ENCODE data around the gene TRIM41. TPM values are rescaled to one million over a fixed set of nuclear protein-coding genes. Genes with fewer than 3 reads are reported as not detected.

TRIM41 gene
- total and polyA plus RNA-seq, 2 donors: 8.8 to 20.6 TPM

DNA sequence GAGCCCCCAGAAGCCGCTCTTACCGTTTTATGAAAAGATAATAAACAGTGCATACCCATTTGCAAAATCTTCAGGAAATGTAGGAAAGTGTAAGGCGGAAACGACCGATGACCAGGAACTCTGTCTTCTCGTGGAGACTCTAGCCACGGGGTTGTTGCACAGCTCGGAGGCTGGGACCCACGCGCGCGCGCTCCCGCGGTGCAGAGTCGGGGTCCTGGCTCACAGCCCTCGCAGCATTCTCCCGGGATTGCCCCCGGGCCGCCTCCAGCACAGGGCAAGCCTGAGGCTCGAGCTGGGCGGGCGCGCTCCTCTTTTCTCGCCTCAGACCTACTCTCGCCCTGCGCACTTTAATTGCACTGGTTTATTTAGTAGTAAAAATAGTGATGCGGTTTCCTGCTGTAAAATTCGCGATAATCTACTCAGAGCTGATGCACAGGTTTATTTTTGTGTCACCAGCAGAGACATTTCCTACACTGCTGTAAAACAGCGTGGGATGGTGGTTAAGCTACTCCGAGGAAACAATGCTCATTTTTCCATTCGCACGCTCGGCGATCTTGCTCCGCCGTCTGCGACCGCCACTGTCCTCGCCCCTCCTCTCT is 33.6 kb upstream of the TRIM41 start:
- Histone ChIP-seq H3K4me3 (ENCODE audit: low read depth, low read length) (peak overlapping the region; percentile 47), H3K36me3 (ENCODE audit: insufficient read depth) (no peaks in the 10 kb centered on the region), H3K4me1 (ENCODE audit: insufficient read depth) (no peaks in the 10 kb centered on the region), H3K27ac (ENCODE audit: low read depth) (no peak overlapping the region)
- WGBS: under 1% methylated on average over 41 of the region's 41 CpGs
- DNase-seq (ENCODE audit: extremely low spot score): no peak

DNA sequence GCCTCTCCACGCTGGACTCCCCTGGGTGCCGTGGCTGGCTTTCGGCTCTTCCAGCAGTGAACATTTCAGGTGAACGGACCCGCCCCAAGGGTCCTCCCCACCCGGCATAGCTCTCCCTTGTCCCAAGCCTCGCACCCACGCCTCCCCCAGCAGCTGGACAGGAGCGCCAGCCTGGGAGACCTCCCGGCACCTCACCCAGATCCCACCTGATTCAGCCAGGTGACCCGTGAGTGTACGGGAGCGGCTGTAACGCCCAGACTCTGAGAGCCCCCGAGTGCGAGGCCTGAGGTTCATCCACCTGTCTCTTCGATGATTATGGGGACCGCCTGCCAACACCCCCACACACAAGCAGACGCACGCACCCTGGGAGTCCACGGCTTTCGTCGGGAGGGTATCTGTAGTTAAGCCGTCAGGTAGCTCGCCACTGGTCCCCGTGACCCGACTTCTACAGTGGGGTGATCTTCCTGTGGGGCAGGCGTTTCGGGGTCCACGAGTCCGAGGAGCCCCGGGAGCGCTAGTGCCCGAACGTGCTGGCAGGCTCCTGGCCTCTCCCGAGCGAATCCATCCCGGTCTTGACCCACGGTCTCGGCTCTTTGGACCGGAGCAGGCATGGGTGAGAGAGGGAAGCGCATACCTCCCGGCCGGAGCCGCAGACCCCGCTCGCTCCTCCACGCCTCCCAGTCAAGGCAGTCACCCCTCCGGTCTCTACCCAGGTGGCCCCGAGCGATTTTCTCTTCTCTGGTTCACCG is 32.9 kb upstream of the TRIM41 start:
- under 1% methylated on average over 52 of the region's 52 CpGs for WGBS
- no peak for DNase-seq (ENCODE audit: extremely low spot score)
- no peaks in the 10 kb centered on the region for H3K4me1 ChIP-seq (ENCODE audit: insufficient read depth)

DNA sequence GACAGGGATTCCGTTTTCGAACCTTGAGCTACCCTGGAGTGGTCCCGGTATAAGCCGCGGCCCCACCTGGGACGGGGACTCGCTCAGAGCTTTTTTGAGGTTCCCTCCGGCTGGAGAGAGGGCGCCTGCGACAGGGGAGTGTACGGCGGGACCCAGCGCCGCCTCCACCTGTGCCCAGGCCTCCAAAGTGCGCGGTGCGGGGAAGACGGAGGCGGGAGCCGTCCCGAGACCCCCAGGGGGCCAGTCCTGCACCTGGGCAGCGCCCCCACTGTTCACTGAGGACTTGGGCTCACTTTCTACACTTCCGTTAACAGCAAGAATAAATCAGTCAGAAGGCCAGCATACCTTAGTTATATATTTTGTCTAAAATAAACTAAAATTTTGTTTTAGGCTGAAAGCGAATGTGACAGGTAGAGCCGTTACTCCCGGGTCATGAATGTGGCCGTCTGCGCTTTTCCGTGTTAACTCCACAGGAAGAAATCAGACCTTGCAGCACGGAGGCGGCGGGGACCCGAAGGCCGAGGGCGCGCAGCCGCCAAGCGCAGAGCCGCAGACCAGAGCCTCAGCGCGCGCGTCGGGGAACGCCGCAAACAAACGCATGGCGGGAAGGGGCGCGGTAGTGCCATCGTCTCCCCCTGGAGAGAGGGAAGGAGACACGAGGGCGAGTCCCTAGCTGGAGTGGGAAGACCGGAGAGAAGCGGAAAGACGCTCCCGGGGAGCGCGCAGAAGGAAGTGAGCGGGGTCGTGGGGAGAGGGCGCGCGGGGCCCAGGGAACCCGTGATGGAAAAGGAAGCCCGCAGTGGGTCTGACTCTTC is 32.2 kb upstream of the TRIM41 start:
- DNase-seq (ENCODE audit: extremely low spot score): no peak
- Histone ChIP-seq H3K4me1 (ENCODE audit: insufficient read depth) (no peaks in the 10 kb centered on the region), H3K4me3 (ENCODE audit: low read depth, low read length) (peak overlapping the region; percentile 47), H3K27ac (ENCODE audit: low read depth) (peak overlapping the region; percentile 65), H3K36me3 (ENCODE audit: insufficient read depth) (no peaks in the 10 kb centered on the region)
- WGBS: under 1% methylated on average over 66 of the region's 66 CpGs

More for the DNA sequence above, 32.9 kb upstream of the TRIM41 start:
- Histone ChIP-seq H3K27ac (ENCODE audit: low read depth) (no peak overlapping the region), H3K4me3 (ENCODE audit: low read depth, low read length) (peak overlapping the region; percentile 47), H3K36me3 (ENCODE audit: insufficient read depth) (no peaks in the 10 kb centered on the region)

DNA sequence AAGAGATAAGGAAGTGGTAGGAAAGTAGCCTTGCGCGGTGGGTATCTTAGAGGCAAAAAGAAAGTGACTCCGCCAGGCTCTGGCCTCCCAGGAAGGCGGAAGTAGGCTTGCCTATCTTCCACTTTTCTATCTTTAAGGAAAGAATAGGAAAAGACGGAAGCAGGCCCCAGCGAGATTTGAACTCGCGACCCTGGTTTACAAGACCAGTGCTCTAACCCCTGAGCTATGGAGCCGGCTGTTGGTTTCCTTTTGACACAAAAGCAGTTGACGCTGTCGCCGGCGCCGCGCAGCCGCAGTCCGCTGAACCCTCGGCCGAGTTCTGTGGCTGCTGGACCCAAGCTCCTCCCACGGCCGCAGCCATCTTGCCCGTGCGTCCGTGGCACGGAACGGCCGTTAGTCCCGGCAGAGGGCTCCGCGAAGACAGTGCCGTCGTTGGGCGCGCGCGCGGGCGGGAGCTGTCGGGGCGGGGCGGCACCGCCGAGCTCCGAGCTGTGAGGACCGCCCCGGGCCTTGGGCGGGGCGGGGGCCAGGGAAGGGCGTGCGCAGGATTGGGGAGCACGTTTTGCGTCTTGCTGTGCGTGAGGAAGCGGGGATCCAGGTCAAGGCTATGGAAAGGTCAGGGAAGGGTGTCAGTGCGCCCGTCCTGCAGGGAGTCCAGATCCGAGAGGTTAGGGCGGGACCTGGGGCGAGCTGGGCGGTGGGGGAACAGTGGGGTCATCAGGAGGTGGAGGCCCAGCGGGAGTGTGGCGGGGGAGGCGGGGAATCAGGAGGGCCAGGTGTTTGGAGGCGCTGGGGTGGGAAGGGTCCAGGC is 31.4 kb upstream of the TRIM41 start:
- peak overlapping the region; percentile 89 for H3K27ac ChIP-seq (ENCODE audit: low read depth)
- DNase-seq (ENCODE audit: extremely low spot score): peak; percentile 87
- WGBS: under 1% methylated on average over 64 of the region's 64 CpGs
- H3K4me3 ChIP-seq (ENCODE audit: low read depth, low read length): peak overlapping the region; percentile 66
- no peaks in the 10 kb centered on the region for H3K4me1 ChIP-seq (ENCODE audit: insufficient read depth)
- no peaks in the 10 kb centered on the region for H3K36me3 ChIP-seq (ENCODE audit: insufficient read depth)

DNA sequence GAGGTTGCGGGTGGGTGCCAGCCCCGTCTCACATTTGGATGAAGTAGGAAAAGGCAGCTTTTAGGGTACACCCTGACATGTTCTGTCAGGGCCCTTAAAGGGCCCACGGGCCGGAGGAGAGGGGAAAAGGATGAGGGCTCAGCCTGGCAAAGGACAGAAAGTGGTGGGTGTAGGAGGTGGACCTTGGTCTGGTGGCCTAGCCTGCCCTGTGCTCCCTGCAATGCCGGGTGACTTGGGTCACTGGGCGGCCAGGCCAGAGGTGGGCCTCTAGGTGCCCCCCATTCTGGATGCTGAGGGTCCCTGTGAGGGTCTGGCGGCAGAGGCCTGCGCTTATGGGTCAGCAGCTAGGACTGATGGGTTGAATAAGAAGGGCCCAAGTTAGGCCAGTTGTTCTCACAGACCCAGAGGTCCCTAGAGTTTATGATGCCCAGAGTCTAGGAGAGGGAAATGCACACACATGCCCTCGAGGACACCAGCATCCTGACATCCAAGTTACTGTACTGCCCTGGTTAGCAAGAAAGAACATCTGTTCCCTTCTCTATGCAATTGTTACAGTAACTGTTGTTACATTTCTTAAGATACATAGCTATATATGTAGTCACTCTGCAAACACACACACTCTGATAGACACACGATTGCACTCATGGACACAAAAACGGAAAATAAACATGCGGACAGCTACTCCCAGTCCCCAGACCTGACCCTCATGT is 30.6 kb upstream of the TRIM41 start:
- no peaks in the 10 kb centered on the region for H3K4me1 ChIP-seq (ENCODE audit: insufficient read depth)

DNA sequence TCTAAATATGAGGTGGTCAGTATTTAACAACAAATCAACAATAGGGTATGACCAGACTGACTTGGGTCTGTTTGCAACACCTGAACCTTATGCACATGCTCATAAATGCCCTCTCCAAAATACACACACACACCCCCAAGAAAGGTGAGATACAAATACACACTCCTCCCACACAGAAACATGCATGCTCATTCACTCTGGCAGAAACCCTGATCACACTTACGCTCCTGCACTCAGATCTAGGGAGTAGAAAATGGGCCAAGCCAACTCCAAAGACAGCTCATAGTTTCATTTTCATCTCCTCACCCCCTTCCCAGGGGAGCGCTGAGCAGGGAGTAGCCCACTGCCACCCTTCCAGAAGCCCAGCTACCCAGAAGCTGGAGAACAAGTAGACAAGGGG is 29.4 kb upstream of the TRIM41 start:
- Histone ChIP-seq H3K36me3 (ENCODE audit: insufficient read depth) (no peaks in the 10 kb centered on the region), H3K4me1 (ENCODE audit: insufficient read depth) (no peaks in the 10 kb centered on the region), H3K27ac (ENCODE audit: low read depth) (no peak overlapping the region), H3K4me3 (ENCODE audit: low read depth, low read length) (no peak overlapping the region)
- DNase-seq (ENCODE audit: extremely low spot score): no peak
- 41% methylated on average over 2 of the region's 2 CpGs for WGBS

More for the DNA sequence above, 30.6 kb upstream of the TRIM41 start:
- no peak for DNase-seq (ENCODE audit: extremely low spot score)
- Histone ChIP-seq H3K27ac (ENCODE audit: low read depth) (no peak overlapping the region), H3K4me3 (ENCODE audit: low read depth, low read length) (peak overlapping the region; percentile 66), H3K36me3 (ENCODE audit: insufficient read depth) (no peaks in the 10 kb centered on the region)
- WGBS: 53% methylated on average over 12 of the region's 12 CpGs

DNA sequence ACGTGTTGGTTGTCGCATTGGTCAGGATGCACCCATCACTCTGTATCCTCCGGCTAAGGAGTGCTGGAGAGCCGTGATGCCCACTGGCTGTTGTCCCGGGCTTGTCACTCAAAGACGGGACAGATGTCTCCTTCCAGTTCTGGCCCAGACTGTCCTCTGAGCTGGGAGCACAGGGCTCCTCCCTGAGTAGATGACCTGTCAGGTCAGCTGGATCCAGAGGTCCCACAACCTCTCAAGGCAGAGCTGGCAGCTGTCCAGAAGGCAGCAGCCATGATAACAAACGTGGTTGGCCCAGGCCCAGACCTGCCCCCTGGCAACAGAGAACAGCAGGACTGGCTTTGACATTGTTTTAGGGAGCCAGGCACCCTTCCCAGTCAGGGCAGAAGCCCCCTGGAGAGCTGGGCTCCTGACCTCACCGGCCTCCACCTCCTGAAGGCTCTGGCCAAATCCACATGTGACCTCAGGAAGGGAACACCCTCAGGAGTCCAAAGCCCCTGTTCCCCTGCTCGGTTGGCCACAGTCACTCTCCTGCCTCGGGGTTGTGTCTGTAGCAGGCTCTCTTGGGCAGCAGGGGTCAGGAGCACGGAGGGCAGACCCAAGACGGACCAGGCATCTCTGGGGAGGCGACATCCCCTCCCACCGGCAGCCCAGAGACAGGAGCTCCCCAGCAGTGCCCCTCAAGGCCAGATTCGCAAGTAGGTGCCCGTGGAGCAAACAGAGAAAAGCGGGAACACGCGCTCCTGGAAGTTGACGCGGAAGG is 28.4 kb upstream of the TRIM41 start:
- WGBS: 67% methylated on average over 21 of the region's 21 CpGs
- DNase-seq (ENCODE audit: extremely low spot score): no peak

DNA sequence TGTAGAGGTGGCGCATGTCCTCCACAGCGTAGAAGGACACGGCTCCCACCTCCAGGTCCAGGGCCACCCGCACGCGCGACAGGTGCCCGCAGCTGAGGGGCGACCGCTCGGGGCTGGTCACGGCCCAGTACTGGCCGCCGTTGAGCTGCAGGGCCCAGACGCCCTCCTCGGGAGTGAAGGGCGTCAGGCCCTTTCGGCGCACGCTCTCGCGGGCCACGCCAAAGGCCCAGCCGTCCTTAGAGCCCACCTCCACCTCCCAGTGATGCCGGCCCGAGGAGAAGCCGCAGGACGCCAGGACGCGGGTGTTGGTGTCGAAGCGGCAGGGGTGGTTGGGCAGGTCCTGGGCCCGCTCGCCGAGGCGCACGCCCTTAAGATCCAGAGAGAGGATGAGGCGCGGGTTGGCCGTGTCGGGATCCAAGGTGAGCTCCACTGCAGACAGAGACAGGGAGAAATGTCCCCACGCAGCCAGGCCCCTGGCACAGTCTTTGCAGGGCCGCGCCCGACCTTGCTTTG is 27.8 kb upstream of the TRIM41 start:
- 62% methylated on average over 45 of the region's 45 CpGs for WGBS
- Histone ChIP-seq H3K4me1 (ENCODE audit: insufficient read depth) (no peaks in the 10 kb centered on the region), H3K27ac (ENCODE audit: low read depth) (no peak overlapping the region), H3K4me3 (ENCODE audit: low read depth, low read length) (no peak overlapping the region), H3K36me3 (ENCODE audit: insufficient read depth) (no peaks in the 10 kb centered on the region)
- DNase-seq (ENCODE audit: extremely low spot score): no peak

More for the DNA sequence above, 28.4 kb upstream of the TRIM41 start:
- H3K4me1 ChIP-seq (ENCODE audit: insufficient read depth): no peaks in the 10 kb centered on the region
- no peaks in the 10 kb centered on the region for H3K36me3 ChIP-seq (ENCODE audit: insufficient read depth)
- H3K27ac ChIP-seq (ENCODE audit: low read depth): no peak overlapping the region
- no peak overlapping the region for H3K4me3 ChIP-seq (ENCODE audit: low read depth, low read length)

DNA sequence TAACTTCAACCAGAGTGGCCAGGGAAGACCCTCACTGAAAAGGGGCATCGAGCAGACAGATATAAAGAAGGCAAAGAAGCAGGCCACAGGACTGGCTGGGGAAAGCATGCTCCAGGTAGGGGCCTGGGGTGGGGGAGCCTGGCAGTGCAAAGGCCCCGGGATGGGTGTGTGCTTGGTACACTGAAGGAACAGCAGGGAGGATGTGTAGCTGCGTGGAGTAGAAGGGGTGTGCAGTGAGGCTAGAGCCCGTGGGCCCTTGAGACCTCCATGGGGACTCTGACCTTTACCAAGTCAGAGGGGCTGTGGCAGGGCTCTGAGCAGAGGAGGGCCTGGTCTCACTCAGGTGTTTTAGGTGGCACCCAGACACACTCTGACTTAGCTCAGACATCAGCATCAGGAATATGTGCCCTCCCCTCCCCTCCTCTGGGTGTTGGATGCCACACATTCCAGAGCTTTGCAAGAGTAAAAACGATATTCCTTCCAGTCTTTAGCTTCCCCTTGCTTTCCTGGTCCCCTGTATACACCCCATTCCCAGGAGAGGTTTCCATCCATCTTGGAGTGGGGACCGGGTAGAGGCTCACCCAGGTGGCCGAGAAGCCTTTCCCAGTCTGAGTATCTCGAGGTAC is 25.6 kb upstream of the TRIM41 start:
- H3K4me1 ChIP-seq (ENCODE audit: insufficient read depth): no peaks in the 10 kb centered on the region
- H3K4me3 ChIP-seq (ENCODE audit: low read depth, low read length): no peak overlapping the region
- WGBS: 74% methylated on average over 8 of the region's 8 CpGs
- no peaks in the 10 kb centered on the region for H3K36me3 ChIP-seq (ENCODE audit: insufficient read depth)
- H3K27ac ChIP-seq (ENCODE audit: low read depth): no peak overlapping the region
- DNase-seq (ENCODE audit: extremely low spot score): no peak

DNA sequence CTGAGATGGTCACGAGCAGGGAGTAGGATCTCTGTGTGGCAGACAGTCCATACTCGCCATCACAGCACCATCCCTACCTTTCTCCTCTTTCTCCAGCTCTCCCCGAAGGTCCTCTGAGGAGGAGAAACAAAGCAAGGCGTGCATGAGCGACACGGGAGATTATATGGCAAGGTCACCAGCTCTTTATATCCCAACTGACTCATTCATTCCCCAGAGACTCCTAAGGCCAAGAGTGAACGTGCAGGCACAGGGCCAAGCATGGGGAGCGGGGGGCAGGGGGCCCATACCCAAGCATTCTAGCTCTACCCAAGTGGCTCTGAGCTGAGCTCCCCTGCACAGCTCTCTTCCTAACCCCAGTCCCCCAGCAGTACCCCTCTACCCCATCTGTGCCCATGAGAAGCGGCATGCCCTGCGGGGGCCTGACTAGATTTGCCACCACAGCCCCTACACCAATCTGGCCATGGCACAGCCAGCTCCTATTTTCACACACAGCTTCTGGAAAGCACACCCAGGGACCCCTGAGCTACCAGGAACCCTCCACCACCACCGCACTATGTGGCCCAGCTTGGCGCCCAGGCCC is 24.9 kb upstream of the TRIM41 start:
- Histone ChIP-seq H3K4me1 (ENCODE audit: insufficient read depth) (no peaks in the 10 kb centered on the region), H3K27ac (ENCODE audit: low read depth) (no peak overlapping the region), H3K36me3 (ENCODE audit: insufficient read depth) (no peaks in the 10 kb centered on the region), H3K4me3 (ENCODE audit: low read depth, low read length) (no peak overlapping the region)
- WGBS: 81% methylated on average over 12 of the region's 12 CpGs
- no peak for DNase-seq (ENCODE audit: extremely low spot score)

DNA sequence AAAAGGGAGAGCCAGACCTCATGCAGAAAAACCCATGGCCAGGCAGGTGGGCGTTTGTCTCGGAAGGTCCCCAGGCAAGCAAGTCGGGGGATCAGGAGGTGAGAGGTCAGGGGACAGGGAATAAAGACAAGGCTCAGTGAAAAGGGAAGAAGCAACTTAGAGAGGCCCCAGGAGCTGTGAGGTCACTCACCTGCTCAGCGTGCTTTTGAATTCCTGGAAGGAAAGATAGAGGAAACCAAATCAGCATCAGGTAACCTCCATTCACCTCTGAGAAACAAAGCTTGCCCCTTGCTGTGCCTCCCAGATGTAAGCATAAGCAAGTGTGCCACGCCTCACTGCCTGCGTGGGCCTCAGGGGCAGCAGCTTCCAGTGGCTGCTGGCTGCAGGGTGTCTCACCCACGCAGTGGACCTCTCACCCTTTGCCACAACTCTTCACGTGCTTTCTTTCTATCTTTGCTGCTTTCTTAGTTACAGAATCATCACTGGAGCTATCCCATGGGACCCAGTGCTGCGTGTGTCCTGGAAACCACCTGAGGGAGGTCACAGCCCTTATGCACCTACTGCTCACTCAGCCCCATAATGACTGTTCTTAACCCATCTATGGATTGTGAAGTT is 24.1 kb upstream of the TRIM41 start:
- Histone ChIP-seq H3K36me3 (ENCODE audit: insufficient read depth) (no peaks in the 10 kb centered on the region), H3K27ac (ENCODE audit: low read depth) (no peak overlapping the region), H3K4me1 (ENCODE audit: insufficient read depth) (peaks cover 3% of the 10 kb centered on the region), H3K4me3 (ENCODE audit: low read depth, low read length) (no peak overlapping the region)
- WGBS: 48% methylated on average over 9 of the region's 9 CpGs
- DNase-seq (ENCODE audit: extremely low spot score): no peak

Measured in urinary bladder (tissue), 4 donors.